Measurements from ENCODE around the gene CD300C.

DNA sequence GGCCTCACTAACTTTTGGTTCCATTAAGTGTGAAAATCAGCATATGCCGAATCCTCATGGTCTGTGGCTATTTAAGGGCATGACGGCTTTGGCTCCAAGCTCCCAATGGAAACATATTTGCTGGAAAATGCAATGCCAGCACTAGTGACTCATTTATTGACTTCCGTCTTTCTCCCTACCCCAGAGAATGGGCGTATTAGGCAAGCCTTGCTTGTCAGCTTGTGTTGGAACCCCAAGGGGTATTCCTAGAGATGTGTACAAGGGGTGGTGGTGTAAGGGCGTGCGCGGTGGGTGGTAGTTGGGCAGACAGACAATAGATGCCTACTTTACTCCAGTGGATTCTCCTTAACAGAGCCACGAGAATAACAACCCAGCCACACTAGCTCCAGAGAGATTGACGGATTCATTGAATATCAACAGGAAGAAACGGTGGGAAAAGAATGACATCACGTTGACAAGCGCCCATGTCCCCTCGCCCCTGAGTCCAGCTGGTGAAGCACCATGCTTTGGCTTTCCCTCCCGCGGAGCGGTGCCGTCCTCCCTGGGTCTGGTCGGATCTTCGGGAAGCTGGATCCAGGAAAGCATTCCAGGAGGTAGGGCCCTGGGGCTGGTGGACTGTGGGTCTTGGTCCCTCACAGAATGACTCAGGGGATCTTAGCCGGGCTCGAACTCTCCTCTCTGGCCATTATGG, 25.0 kb downstream of the CD300C start:
- TF ChIP-seq, protein P1, sequence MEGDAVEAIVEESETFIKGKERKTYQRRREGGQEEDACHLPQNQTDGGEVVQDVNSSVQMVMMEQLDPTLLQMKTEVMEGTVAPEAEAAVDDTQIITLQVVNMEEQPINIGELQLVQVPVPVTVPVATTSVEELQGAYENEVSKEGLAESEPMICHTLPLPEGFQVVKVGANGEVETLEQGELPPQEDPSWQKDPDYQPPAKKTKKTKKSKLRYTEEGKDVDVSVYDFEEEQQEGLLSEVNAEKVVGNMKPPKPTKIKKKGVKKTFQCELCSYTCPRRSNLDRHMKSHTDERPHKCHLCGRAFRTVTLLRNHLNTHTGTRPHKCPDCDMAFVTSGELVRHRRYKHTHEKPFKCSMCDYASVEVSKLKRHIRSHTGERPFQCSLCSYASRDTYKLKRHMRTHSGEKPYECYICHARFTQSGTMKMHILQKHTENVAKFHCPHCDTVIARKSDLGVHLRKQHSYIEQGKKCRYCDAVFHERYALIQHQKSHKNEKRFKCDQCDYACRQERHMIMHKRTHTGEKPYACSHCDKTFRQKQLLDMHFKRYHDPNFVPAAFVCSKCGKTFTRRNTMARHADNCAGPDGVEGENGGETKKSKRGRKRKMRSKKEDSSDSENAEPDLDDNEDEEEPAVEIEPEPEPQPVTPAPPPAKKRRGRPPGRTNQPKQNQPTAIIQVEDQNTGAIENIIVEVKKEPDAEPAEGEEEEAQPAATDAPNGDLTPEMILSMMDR (conservative IDR thresholded peaks at IDR 0.05 in 1 of 2, IDR thresholded peaks at IDR 0.05 in 1 of 2; ENCODE audit: low read depth in 1 of 2, low read length in 2 of 2) = no peak
- no peak for TF ChIP-seq EZH2 (IDR thresholded peaks at IDR 0.05; ENCODE audit: low read length, missing control alignments)
